Cardiac fibroblast (primary cell): ENCODE results near the gene PCCA.

ENCODE experiments used
- DNase-seq, 2 donors: peaks; one replicate each; pipeline versions ENCODE4 v3.0.0 to v3.0.0-alpha.2; 2010; ENCODE audit warnings: low read depth in 2 of 2
- H3K4me3 ChIP-seq, 2 donors: replicated peaks in 1 of 2; 1 replicate in 1 of 2; 2 replicates in 1 of 2; pipeline ENCODE4 v1.5.1; 2011; ENCODE audit warnings: low read depth in 2 of 2, low read length in 2 of 2, mild to moderate bottlenecking in 2 of 2, moderate library complexity in 1 of 2
- TF ChIP-seq, protein P1 (sequence below): IDR thresholded peaks from one replicate; pipeline ENCODE4 v1.5.1; 2011; ENCODE audit warnings: low read depth, mild to moderate bottlenecking, low read length, inconsistent platforms

PCCA gene

DNA sequence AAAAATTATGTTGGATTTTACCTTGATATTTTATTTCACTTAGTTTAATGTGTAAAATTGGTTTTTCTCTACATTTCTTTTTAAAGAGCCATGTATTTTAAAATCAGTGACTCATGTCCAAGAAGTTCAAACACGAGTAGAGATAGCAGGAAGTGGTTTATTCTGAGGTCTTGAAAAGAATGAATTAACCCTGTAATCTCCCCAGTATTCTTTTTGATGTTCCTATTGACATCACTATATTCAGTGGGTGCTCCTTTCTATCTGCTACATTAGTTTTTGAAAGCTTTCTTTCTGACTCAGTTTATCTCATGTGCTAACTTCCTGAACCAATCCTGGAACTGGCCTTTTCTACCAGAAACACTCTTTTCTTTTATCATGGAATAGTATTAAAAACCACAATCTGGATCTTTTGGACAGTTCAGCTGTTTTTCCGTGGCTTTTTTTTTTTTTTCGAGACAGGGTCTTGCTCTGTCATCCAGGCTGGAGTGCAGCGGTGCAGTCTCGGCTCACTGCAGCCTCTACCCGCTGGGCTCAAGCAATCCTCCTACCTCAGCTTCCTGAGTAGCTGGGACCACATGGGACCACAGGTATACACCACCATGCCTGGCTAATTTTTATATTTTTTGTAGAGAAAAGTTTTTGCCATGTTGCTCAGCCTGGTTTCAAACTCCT lies 114.9 kb downstream of the PCCA start:
- TF ChIP-seq, protein P1, sequence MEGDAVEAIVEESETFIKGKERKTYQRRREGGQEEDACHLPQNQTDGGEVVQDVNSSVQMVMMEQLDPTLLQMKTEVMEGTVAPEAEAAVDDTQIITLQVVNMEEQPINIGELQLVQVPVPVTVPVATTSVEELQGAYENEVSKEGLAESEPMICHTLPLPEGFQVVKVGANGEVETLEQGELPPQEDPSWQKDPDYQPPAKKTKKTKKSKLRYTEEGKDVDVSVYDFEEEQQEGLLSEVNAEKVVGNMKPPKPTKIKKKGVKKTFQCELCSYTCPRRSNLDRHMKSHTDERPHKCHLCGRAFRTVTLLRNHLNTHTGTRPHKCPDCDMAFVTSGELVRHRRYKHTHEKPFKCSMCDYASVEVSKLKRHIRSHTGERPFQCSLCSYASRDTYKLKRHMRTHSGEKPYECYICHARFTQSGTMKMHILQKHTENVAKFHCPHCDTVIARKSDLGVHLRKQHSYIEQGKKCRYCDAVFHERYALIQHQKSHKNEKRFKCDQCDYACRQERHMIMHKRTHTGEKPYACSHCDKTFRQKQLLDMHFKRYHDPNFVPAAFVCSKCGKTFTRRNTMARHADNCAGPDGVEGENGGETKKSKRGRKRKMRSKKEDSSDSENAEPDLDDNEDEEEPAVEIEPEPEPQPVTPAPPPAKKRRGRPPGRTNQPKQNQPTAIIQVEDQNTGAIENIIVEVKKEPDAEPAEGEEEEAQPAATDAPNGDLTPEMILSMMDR: no peak
- peak; percentile 29 to 64 for DNase-seq
- no peak overlapping the region for H3K4me3 ChIP-seq

DNA sequence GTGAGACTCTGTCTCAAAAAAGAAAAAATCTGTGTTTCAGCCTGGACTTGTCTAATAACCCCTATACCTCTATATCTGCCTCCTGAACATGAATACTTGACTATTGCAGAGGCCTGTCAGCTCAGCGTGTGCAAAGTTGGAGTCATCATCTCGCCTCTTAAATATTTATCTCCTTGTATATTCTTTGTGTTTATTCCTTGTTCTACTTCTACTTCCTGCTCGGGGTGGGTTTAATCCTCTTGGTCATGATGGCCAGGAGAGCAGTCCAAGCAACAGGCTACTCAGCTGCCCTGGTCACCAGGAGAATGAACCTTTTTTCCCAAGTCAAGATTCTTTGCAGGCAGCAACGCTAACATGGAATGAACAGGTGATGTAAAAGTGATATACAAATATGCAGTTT lies 119.1 kb downstream of the PCCA start:
- no peak for DNase-seq
- TF ChIP-seq, protein P1: no peak

GRCh38 chr13:100208626-100209025 lies 119.7 kb downstream of the PCCA start:
- peak; percentile 4 to 28 for DNase-seq
- no peak overlapping the region for H3K4me3 ChIP-seq
- TF ChIP-seq, protein P1: no peak

More for the DNA sequence above, 119.1 kb downstream of the PCCA start:
- no peak overlapping the region for H3K4me3 ChIP-seq

- no peak overlapping the region for H3K4me3 ChIP-seq
- TF ChIP-seq, protein P1: no peak
- peak; percentile 56 to 75 for DNase-seq
These were observed 121.2 kb downstream of the PCCA start for GRCh38 chr13:100209857-100210825.

DNA sequence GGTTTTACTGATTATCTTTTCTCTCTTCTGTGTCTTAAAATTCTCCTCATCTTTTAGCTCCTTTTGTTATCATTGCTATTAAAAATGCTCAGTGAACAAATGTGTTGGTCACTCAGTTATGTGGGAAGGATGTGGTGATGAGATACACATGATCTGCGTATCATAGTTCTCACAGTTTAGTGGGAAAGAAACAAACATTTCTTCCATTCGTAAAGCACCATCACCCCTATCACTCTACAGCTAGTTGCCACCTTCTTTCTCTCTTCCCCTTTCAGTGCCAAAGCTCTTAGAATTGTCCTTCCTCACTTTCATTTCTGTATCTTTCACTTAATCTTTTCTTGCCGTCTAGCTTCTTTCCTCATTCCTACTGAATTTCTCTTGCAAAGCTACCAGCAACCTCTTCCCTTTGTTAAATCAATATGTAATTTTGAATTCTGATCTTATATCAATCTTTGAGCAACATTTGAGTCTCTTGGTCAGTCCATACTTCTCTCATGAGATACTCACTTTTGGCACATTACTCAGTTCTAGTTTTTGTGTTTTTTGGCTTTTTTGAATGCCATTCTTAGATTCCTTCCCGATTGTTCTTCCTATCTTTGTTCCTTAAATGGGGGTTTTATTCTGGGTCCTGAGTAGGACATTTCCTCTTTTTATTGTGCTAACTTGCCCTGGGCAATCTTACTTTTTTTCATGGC lies 122.3 kb downstream of the PCCA start:
- DNase-seq: peak in 1 of 2 donors; percentile 46
- TF ChIP-seq, protein P1: no peak
- H3K4me3 ChIP-seq: no peak overlapping the region

DNA sequence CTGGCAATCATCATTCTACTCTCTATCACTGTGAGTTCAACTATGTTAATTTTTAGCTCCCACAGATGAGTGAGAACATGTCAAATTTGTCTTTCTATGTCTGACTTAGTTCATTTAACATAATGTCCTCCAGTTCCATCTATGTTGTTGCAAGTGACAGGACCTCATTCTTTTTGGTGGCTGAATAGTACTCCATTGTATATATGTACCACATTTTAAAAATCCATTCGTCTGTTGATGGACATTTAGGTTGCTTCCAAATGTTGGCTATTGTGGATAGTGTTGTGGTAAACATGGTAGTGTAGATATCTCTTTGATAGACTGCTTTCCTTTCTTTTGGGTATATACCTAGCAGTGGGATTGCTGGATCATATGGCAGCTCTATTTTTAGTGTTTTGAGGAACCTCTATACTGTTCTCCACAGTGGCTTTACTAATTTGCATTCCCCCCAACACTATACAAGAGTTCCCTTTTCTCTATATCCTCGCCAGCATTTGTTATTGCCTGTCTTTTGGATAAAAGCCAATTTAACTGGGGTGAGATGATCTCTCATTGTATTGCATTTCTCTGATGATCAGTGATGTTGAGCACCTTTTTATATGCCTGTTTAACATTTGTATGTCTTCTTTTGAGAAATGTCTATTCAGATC lies 124.1 kb downstream of the PCCA start:
- H3K4me3 ChIP-seq: no peak overlapping the region

More for the DNA sequence above, 124.1 kb downstream of the PCCA start:
- TF ChIP-seq, protein P1: no peak
- DNase-seq: no peak
